Pons (tissue), 1 donor: ENCODE data around the gene PLPPR2.
A peak's percentile ranks its signal among the peaks of the same experiment; 100 is the strongest.
"Not testable (repeated sequence)": the region's sequence is repeated elsewhere in the genome, so short reads cannot be mapped to it uniquely, and the experiment has no call there.

Experiments
- DNase-seq: peaks from one replicate; pipeline ENCODE4 v3.0.0-alpha.2; 2016; ENCODE audit warnings: low spot score

PLPPR2 gene

DNA sequence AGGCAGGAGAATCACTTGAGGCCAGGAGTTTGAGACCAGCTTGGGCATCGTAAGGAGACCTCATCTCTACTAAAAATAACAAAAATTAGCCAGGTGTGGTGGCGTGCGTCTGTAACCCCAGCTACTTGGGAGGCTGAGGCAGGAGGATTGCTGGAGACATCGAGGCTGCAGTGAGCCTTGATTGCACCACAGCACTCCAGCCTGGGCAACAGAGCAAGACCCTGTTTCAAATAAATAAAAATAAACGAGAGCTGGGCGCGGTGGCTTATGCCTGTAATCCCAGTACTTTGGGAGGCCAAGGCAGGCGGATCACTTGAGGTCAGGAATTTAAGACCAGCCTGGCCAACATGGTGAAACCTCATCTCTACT lies 15.1 kb upstream of the PLPPR2 start:
- DNase-seq: not testable (repeated sequence)

DNA sequence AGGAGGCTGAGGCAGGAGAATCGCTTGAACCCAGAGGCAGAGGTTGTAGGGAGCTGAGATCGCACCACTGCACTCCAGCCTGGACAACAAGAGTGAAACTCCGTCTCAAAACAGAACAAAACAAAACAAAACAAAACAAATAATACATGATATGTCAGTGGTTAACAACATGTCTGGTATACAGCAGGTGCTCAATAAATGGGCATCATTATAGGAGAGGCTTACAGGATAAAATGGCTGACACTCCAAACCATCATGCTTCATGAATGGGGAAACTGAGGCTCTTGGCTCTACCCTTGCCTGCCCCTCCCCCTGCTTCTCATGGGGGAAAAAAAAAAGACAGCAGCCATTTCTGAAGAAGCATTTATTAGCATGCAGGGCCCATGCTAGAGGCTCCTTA lies 12.8 kb upstream of the PLPPR2 start:
- no peak for DNase-seq

DNA sequence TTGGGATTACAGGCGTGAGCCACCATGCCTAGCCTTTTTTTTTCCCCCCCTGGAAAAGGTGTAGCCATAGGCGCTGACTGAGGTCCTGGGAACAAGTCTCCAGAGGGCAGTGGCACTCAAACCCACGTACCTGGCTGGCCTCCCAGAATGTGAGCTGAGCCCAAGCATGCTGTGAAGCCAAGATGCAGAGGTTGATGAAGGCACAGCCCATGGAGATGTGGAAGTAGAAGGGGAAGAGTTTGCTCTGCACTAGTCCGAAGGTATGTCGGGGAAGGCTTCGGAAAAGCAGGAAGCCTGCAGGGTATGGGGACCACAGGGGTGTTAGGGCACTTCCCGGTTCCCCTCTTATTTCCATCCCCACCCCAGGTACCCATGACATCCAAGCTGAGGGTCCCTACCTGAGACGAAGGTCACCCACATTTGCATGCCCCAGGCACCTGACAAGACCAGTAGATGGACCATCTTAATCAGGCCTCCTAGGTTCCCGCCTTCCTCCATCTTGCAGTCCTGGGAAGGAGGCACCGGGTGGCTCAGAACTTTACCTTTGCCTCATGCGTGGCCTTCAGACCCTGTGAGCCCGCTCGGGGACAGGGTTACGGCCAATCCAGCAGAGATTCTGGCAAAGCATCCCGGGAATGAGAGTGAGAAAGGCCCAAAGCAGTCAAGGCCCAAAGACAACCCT lies 10.0 kb upstream of the PLPPR2 start:
- DNase-seq: no peak

DNA sequence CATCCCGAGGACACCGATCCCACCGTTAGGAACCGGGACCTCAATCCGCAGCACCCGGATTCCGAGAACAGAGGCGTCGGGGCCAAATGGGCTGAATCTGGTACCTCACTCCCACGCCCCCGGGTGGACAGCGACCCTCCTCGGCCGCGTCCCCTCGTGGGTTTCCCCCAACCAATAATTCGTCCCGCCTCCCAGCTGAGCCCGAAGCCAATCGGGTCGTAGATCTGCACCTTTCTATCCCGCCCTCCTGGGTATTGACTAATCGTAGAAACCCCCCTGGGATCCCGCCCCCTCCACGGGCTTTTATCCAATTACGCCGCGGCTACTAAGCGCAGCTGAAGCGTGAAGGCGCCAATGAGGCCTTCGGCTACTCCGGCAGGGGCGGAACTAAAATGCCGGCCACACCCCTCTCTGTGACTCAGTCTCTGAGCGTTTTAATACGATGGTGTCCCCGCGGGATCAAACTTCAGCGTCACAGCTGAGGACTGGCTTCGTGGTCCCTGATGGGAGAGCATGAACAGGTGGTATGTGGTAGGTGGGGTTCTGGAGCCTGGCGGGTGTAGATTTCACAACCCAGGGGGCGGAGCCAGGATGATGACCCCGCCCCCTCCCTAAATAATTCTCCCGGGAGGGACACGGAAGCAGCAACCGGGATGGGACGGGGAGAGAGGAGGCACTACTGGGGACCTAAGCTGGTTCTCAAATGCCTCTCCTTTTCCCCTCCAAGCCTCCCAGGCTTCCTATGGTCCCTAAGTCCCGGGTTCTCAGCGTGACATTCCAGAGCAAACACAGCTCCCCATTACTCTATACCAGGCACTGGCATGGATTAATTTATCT lies 8.9 kb upstream of the PLPPR2 start, which contains the start of the genes CCDC159 and TMEM205:
CCDC159 (plus strand) TSS at position 416 of the 837 bp plus-strand sequence; CDS start at position 504, 88 bp downstream.
TMEM205 (minus strand) TSS at position 165 of the 837 bp plus-strand sequence. CDS start 649 bp downstream, outside the sequence.
- DNase-seq: peak; percentile 99

DNA sequence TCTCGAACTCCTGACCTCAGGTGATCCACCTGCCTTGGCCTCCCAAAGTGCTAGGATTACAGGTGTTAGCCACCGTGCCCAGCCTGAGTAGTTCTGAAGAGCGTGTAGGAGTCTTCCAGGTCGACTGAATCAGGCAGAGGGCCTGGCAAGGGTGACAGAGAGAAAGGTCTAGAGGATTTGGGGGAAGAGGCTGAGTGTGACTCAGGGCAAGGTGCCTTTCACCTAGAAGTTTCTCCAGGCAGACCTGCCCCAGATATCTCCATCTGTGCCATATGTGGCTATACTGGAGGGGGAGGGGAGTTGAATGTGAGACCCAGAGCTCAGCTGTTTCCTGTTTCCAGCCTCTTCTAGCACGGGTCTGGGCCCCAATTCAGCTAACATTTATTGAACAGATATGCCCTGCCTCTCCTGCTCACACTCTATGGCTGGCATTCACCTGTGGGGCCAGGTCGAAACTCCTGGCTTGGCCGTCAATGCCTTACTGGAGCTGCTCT lies 7.6 kb upstream of the PLPPR2 start:
- no peak for DNase-seq

DNA sequence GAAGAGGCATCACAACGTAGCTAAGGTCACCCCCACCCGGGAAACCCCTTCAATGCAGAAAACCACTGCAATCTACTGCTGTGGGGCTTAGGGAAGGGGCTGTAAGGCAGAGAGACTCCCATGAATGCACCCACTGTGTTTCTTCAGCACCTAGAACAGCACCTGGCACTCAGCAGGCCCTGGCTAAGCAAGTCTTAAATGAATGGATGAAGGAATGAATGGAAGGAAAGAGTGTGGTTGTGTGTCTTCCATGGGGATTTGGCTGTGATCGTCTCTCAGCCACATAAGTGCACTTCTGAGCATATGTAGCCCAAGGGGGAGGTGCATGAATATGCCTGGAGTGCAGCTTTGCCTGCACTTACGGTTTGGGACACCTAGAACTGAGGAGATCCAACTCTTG lies 6.1 kb upstream of the PLPPR2 start:
- DNase-seq: no peak

DNA sequence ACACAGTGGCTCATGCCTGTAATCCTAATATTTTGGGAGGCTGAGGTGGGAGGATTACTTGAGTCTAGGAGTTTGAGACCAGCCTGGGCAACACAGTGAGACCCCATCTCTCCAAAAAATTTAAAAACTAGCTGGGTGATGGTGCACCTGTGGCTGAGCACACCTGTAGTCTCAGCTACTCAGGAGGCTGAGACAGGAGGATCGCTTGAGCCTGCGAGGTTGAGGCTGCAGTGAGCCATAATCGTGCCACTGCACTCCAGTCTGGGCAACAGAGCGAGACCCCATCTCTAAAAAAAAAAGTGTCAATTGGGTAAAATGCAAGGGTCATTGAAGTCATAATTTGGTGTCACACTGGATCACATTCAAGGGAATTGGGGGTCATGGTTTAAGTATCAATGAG lies 1.1 kb upstream of the PLPPR2 start:
- not testable (repeated sequence) for DNase-seq

DNA sequence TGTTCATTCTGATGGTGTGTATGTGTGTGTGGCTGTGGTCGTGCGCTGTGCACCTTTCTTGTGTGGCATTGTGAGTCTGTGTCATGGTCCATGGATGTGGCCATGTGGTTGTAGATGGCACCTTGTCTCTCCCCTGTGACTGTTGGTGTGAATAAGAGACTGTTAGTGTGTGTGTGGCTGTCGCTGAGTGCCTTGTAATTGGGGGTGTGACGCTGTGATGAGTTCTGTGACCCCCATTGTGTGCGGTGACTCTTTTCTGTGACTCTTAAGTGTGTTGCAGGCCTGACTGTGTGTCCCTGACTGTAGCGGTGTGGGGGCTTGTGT lies 804 bp downstream of the PLPPR2 start:
- DNase-seq: no peak

DNA sequence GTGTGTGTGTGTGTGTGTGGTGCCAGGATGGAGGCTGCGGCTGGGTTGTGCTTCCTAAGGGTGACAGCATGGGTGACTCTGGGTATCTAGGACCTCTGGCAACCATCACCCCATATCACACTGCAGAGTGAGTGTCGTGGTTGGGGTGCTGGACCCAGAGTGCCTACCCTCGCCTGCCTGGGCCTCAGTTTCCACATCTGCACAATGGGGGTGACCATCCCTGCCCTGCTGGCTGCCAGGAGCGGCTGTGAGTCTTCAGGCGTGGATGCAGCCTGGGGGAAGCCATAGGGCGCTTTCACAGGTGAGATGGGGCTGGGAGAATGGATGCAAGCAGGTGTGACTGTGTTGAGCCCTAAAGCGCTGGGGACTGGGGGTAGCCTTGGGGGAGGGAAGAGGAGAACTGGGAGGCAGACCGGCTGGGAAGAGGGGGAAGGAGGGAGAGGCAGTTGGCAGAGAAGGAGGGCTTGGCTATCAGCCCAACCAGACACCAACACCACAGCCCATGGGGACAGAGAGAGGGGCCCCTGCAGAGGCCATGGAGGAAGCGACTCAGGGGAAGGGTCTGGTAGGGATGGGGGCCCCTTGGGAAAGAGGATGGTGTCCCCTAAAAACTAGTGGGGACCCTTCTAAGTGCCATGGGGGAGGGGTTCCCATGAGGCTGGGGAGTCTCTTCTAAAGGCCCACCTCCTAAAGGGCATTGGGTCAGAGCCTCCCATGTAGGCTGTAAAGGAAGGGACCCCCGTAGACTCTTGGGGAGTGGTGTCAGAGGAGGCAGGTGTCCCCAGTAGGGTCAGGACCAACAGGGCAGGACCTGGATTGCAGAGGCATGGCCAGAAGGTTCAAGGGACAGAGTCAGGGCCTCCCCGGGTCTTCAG lies 1.7 kb downstream of the PLPPR2 start:
- DNase-seq: no peak

DNA sequence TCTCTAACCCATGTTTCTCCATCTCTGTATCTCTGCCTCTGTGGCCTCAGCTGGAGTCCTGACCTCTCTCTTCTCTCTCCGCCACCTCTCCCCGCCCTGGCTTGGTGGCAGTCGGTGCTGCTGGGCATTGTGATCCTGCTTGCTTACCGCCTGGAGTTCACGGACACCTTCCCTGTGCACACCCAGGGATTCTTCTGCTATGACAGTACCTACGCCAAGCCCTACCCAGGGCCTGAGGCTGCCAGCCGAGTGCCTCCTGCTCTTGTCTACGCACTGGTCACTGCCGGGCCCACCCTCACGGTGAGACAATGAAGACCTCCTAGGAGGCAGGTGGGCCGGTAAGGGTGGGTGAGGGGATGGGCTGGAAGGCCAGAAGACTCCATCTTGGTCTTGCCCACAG lies 4.2 kb downstream of the PLPPR2 start:
- no peak for DNase-seq

DNA sequence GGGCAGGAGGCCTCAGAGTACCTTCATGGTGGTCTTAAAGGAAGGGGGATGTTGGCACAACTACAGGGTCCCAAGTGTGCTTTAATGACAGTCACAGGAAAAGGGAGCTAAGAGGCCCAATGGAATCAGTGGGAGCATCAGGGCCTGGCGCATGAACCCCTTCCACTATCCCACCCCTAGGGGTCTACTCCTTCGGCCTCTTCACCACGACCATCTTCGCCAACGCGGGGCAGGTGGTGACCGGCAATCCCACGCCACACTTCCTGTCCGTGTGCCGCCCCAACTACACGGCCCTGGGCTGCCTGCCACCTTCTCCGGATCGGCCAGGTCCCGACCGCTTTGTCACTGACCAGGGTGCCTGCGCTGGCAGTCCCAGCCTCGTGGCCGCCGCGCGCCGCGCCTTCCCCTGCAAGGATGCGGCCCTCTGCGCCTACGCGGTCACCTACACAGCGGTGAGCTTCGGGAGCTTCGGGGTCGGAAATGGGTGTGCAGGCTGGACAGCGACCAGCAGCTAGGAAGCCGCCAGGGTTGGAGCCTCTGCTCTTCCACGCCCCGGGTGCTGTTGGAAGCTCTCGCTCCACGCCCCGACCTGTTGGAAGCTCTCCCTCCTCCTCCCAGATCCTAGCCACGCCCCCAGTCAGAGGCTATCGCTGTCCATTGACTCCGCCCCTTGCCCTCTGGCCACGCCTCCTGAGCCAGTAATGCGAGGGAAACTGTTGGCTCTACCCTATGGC lies 6.0 kb downstream of the PLPPR2 start:
- no peak for DNase-seq

DNA sequence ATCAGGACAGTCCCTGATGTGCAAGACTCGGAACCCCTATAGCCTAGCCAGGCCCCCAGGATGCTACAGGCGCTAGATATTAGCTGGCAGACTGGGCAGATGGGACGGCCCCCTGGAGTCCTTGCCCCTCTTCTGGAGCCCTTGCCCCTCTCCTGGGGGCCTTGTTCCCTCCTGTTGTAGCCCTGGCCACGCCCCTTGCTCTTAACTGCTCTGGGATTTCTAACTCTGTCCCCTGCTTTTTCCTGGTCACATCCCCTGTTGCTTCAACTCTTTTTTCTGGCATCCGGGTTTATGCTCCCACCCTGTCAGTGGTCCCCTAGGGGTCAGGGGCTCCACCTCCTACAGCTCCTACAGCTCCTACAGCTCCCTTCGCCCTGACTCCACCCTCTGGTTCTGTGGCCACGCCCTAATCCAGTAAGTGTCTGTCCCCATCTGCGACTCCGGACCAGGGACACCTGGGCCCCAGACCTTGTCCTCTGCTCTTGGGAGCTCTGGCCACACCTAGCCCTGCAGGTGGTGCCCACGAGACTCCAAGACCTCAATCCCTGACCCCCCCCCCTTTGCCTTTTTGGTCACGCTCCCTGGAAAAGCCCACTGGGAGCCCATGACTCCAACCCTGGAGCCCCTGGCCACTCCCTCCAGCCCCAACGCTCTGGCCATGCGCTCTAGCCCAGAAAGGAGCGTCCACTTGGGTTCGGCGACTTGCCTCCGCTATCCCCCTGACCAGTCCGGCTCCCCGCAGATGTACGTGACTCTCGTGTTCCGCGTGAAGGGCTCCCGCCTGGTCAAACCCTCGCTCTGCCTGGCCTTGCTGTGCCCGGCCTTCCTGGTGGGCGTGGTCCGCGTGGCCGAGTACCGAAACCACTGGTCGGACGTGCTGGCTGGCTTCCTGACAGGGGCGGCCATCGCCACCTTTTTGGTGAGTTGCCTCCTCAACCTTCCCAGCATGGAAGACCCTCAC lies 6.8 kb downstream of the PLPPR2 start:
- DNase-seq: no peak

DNA sequence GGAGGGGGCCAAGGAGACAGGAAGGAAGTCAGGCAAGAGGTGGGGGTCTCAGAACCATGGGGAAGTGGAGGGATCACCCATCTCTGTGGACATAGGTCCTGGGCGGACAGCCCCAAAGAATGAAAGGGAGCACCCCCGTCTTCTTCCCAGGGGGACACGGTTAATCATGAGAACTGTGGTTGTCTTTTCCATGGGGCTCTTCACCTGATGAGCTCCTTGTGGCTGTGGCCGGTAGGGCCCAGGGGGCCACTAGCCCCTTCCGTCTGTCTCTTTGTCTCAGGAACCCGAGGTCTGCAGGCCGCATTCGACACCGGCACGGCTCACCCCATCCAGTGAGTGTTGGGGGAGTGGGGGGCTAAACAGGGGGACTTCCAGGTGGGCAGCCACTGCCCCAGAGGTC lies 8.6 kb downstream of the PLPPR2 start:
- no peak for DNase-seq

DNA sequence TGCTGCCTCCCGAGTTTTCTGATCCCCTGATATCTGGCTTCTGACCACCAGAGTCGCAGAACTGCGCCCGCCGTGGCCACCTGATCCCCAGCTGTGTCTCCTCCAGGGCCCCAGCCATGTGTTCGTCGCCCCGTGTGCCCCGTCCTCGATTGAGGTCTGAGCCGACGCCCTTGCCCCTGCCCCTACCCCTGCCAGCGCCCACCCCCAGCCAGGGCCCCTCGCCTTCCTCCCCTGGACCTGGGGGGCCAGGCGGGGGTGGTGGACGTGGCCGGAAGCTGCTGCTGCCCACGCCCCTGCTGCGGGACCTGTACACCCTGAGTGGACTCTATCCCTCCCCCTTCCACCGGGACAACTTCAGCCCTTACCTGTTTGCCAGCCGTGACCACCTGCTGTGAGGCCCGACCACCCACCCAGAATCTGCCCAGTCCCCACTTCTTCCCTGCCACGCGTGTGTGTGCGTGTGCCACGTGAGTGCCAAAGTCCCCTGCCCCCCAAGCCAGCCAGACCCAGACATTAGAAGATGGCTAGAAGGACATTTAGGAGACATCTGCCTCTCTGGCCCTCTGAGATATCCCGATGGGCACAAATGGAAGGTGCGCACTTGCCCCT lies 9.2 kb downstream of the PLPPR2 start:
- no peak for DNase-seq

DNA sequence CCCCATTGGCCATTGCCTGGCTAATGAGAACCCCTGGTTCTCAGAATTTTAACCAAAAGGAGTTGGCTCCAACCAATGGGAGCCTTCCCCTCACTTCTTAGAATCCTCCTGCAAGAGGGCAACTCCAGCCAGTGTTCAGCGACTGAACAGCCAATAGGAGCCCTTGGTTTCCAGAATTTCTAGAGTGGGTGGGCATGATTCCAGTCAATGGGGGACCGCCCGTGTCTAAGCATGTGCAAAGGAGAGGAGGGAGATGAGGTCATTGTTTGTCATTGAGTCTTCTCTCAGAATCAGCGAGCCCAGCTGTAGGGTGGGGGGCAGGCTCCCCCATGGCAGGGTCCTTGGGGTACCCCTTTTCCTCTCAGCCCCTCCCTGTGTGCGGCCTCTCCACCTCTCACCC lies 9.7 kb downstream of the PLPPR2 start:
- DNase-seq: no peak

DNA sequence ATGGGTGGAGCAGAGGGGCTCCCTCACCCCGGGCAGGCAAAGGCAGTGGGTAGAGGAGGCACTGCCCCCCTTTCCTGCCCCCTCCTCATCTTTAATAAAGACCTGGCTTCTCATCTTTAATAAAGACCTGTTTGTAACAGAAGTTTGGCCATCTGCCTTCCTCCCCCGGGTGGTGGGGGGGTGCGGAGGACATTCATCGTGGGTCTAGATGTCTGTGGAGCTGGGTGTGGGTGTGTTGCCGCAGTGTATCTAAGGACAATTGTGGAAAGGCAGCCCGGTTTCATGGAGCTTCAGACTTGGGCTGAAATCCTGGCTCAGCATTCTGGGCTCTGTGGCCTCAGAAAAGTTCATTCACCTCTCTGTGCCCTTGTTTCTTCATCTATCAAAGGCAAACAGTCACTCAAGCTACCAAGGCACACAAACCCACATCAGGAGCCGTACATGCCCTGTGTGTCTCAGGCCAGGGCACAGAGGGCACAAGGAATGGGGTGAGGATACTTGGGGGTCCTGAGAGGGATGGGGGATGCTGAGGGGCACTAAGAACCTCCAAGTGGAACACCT lies 10.4 kb downstream of the PLPPR2 start:
- DNase-seq: no peak

DNA sequence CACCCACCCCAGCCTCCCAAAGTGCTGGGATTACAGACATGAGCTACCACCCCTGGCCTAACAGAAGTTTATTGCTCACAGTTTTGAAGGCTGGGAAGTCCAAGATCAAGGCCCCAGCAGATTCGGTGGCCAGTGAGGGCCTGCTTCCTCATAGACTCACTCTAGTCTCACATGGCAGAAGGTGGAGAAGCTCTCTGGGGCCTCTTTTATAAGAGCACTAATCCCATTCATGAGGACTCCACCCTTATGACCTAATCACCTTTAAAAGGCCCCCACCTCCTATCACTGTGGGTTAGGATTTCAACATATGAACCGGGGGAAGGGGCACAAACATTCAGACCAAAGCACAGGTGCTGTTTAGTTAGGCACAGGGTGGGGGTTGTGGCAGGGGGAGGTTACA lies 12.3 kb downstream of the PLPPR2 start:
- DNase-seq: no peak

DNA sequence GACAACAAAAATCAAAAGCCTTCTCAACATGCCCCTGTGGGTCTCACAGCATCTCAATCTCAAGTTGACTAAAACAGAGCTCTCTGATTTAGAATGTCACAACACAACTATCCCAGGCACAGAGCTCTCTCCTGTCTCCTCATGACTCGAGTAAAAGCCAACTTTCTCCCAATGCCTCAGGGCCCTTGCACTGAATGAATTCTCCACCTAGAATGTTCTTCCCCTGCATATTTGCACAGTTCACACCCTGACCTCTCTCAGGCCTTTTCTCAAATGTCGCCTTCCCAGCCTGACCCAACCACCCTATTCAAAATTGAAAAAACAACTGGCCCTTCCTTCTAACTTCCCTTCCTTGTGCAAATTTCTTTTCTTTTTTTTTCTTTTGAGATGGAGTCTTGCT lies 15.5 kb downstream of the PLPPR2 start:
- no peak for DNase-seq

DNA sequence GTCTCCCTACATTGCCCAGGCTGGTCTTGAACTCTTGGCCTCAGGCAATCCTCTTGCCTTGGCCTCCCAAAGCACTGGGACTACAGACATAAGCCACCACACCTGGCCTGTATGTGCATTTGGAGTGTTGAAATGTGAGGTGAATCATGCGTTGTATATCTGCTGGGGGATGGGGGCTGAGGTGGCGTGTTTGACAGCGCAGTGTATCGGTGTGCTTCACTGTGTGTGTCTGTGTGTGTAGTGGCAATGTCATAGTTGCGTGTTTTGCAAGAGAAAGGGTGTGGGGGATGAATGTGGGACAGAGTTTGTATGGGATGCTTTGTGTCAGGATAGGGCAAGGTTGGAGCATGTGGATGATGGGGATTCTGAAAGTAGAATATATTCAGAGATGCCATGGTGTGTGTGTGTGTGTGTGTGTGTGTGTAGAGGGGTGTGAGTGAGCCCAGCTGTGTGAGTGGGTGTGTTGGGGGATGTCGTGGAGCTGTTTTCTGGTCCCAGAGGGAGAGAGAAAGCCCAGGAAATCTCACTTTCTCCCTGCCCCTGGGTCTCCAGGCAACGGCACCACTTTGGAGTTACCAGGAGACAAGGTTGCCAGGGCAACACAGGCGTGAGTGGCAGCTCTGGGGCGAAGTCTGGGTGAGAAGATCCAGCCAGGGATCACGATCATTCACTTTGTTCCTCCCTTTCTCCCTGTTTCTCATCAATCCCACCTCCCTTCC lies 18.1 kb downstream of the PLPPR2 start:
- DNase-seq: peak; percentile 60
